Measurements from ENCODE around the gene UBL3. TPM values are rescaled to one million over a fixed set of nuclear protein-coding genes. Genes with fewer than 3 reads are reported as not detected.

Gene UBL3
- total and polyA plus RNA-seq, 9 donors = 22.5 to 41.4 (median 32.3) TPM

GRCh38 chr13:29756506-29756905, 93.9 kb downstream of the UBL3 start:
- 80 to 89% (median 81%) methylated on average over 2 of the region's 2 CpGs for WGBS, 3 donors
- Histone ChIP-seq H3K4me3 (no peak overlapping the region), H3K27ac (no peak overlapping the region), H3K27me3 (no peaks in the 10 kb centered on the region), H3K36me3 (no peaks in the 10 kb centered on the region), H3K4me1 (ENCODE audit: insufficient read depth) (no peaks in the 10 kb centered on the region), H3K9me3 (no peaks in the 10 kb centered on the region)
- TF ChIP-seq EP300 (IDR thresholded peaks at IDR 0.05) (no peak), POLR2A (IDR thresholded peaks at IDR 0.05) (no peak)
- TF ChIP-seq, protein P1, sequence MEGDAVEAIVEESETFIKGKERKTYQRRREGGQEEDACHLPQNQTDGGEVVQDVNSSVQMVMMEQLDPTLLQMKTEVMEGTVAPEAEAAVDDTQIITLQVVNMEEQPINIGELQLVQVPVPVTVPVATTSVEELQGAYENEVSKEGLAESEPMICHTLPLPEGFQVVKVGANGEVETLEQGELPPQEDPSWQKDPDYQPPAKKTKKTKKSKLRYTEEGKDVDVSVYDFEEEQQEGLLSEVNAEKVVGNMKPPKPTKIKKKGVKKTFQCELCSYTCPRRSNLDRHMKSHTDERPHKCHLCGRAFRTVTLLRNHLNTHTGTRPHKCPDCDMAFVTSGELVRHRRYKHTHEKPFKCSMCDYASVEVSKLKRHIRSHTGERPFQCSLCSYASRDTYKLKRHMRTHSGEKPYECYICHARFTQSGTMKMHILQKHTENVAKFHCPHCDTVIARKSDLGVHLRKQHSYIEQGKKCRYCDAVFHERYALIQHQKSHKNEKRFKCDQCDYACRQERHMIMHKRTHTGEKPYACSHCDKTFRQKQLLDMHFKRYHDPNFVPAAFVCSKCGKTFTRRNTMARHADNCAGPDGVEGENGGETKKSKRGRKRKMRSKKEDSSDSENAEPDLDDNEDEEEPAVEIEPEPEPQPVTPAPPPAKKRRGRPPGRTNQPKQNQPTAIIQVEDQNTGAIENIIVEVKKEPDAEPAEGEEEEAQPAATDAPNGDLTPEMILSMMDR (IDR thresholded peaks at IDR 0.05) = no peak
- intact Hi-C loops (cut with DNase I) = no loop called here
- no peak for DNase-seq

DNA sequence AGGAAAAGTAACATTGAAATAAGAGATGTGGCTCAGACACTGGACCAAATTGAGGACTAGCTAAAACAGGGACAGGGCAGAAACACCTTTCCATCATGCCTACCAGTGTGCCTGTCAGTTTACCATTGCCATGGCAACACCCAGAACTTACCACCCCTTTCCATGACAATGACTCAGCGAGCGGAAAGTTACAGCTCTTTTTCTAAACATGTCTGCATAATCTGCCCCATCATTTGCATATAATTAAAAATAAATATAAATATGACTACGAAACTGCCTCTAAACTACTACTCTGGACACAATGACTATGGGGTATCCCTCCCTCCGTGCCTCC, 96.0 kb downstream of the UBL3 start:
- no peaks in the 10 kb centered on the region for H3K36me3 ChIP-seq
- no peak overlapping the region for H3K27ac ChIP-seq
- H3K9me3 ChIP-seq = no peaks in the 10 kb centered on the region
- TF ChIP-seq POLR2A (IDR thresholded peaks at IDR 0.05) (no peak), EP300 (IDR thresholded peaks at IDR 0.05) (no peak)
- TF ChIP-seq, protein P1 (IDR thresholded peaks at IDR 0.05) = no peak
- intact Hi-C loops (cut with DNase I) = no loop called here
- WGBS, 3 donors = 85 to 88% (median 87%) methylated on average over 4 of the region's 4 CpGs
- no peaks in the 10 kb centered on the region for H3K27me3 ChIP-seq
- H3K4me3 ChIP-seq = no peak overlapping the region
- no peaks in the 10 kb centered on the region for H3K4me1 ChIP-seq (ENCODE audit: insufficient read depth)
- DNase-seq = no peak

DNA sequence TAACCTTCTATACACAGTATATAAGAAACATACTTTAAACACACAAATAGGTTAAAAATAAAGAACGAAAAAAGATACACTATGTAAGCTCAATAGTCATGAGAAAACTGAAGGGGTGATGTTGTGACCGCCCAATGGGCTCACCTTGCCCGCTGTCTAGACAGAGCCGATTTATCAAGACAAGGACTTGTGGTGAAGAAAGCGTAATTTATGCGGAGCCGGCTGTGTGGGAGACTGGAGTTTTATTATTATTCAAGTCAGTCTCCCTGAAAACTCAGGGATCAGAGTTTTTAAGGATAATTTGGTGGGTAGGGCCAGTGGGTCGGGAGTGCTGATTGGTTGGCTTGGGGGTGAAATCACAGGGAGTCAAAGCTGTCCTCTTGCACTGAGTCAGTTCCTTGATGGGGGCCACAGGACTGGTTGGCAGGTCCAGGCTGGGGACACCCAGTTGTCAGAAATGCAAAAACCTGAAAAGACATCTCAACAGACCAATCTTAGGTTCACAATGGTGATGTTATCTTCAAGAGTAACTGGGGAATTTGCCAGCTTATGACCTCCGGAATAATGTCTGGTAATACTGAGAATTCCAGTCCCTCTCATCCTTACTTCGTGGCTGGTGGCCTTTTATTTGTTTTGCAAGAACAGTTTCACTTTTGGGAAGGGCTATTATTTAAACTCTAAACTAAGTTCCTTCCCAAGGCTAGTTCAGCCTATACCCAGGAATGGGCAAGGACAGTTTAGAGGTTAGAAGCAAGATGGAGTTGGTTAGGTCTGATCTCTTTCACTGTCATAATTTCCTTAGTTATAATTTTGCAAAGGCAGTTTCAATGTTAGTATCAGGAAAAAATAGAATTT, 96.6 kb downstream of the UBL3 start:
- H3K36me3 ChIP-seq = no peaks in the 10 kb centered on the region
- no peak overlapping the region for H3K27ac ChIP-seq
- TF ChIP-seq EP300 (IDR thresholded peaks at IDR 0.05) (no peak), POLR2A (IDR thresholded peaks at IDR 0.05) (no peak)
- TF ChIP-seq, protein P1 (IDR thresholded peaks at IDR 0.05) = no peak
- no peaks in the 10 kb centered on the region for H3K4me1 ChIP-seq (ENCODE audit: insufficient read depth)
- 69 to 71% (median 69%) methylated on average over 10 of the region's 10 CpGs for WGBS, 3 donors
- no peak for DNase-seq
- H3K4me3 ChIP-seq = no peak overlapping the region
- intact Hi-C loops (cut with DNase I) = no loop called here
- no peaks in the 10 kb centered on the region for H3K27me3 ChIP-seq
- no peaks in the 10 kb centered on the region for H3K9me3 ChIP-seq

GRCh38 chr13:29752175-29752574, 98.2 kb downstream of the UBL3 start:
- no peak overlapping the region for H3K27ac ChIP-seq
- intact Hi-C loops (cut with DNase I) = no loop called here
- no peak for DNase-seq
- H3K4me1 ChIP-seq (ENCODE audit: insufficient read depth) = no peaks in the 10 kb centered on the region
- no peaks in the 10 kb centered on the region for H3K9me3 ChIP-seq
- no peak overlapping the region for H3K4me3 ChIP-seq
- TF ChIP-seq POLR2A (IDR thresholded peaks at IDR 0.05) = no peak
- TF ChIP-seq EP300 (IDR thresholded peaks at IDR 0.05) = no peak
- TF ChIP-seq, protein P1 (IDR thresholded peaks at IDR 0.05) = no peak
- WGBS, 3 donors = 81 to 85% (median 83%) methylated on average over 4 of the region's 4 CpGs
- no peaks in the 10 kb centered on the region for H3K36me3 ChIP-seq
- no peaks in the 10 kb centered on the region for H3K27me3 ChIP-seq

Data from ovary (tissue), 9 donors.